GM12872 (cell line): ENCODE data around the gene CPLX1.

Experiments used
- CTCF ChIP-seq: IDR thresholded peaks from 3 replicates; pipeline ENCODE4 v1.5.1; 2011; ENCODE audit warnings: low read depth, mild to moderate bottlenecking, low read length, moderate library complexity; ENCODE audit not compliant: insufficient read depth

The CPLX1 gene

GRCh38 chr4:835148-836002 lies 9.4 kb upstream of the CPLX1 start:
- no peak for TF ChIP-seq CTCF

GRCh38 chr4:834368-835147 lies 8.6 kb upstream of the CPLX1 start:
- TF ChIP-seq CTCF = no peak

- TF ChIP-seq CTCF = no peak
These were observed 7.9 kb upstream of the CPLX1 start for GRCh38 chr4:833731-834367.

GRCh38 chr4:833156-833555 lies 7.2 kb upstream of the CPLX1 start:
- TF ChIP-seq CTCF = no peak

GRCh38 chr4:832536-832935 lies 6.6 kb upstream of the CPLX1 start:
- no peak for TF ChIP-seq CTCF

- no peak for TF ChIP-seq CTCF
These were observed 6.2 kb upstream of the CPLX1 start for GRCh38 chr4:832108-832507.

GRCh38 chr4:831483-831805 lies 5.5 kb upstream of the CPLX1 start:
- TF ChIP-seq CTCF = no peak
